GM23338 (cell line): ENCODE measurements around the gene ZFP69. TPM values are rescaled to one million over a fixed set of nuclear protein-coding genes. Genes with fewer than 3 reads are reported as not detected.

Source experiments
- ATAC-seq: fragments of 200-7000 bp; cut with Tn5 transposase; 3 replicates; pipeline ENCODE4 v1.9.1; 2020
- DNase-seq: peaks from one replicate; pipeline ENCODE4 v3.0.0-alpha.2; 2015; ENCODE audit warnings: low spot score
- H2AFZ ChIP-seq: fragments of 200-600 bp; sonication (generic); 2 replicates; pipeline ENCODE4 v1.8.0; 2016; ENCODE audit warnings: antibody characterized with exemption, mild to moderate bottlenecking, moderate library complexity
- H3F3A ChIP-seq: fragments of 200-600 bp; sonication (generic); replicated peaks from 2 replicates; pipeline ENCODE4 v1.8.0; 2017; ENCODE audit warnings: antibody characterized with exemption, mixed run types, low read depth
- H3K27ac ChIP-seq: fragments of 200-600 bp; sonication (generic); 2 replicates; pipeline ENCODE4 v1.6.1; 2016; ENCODE audit warnings: low read depth
- H3K27me3 ChIP-seq: fragments of 200-600 bp; sonication (generic); 2 replicates; pipeline ENCODE4 v1.8.0; 2016; ENCODE audit warnings: mild to moderate bottlenecking, mixed run types, moderate library complexity; ENCODE audit not compliant: insufficient read depth
- H3K36me3 ChIP-seq: fragments of 200-600 bp; sonication (generic); 2 replicates; pipeline ENCODE4 v1.8.0; 2016; ENCODE audit warnings: mild to moderate bottlenecking; ENCODE audit not compliant: insufficient read depth
- H3K4me1 ChIP-seq: fragments of 200-600 bp; sonication (generic); 2 replicates; pipeline ENCODE4 v1.8.0; 2016; ENCODE audit warnings: mild to moderate bottlenecking, moderate library complexity; ENCODE audit not compliant: insufficient read depth
- H3K4me2 ChIP-seq: fragments of 200-600 bp; sonication (generic); 2 replicates; pipeline ENCODE4 v1.7.1; 2017; ENCODE audit warnings: mixed run types
- H3K4me3 ChIP-seq: fragments of 200-600 bp; sonication (generic); 2 replicates; pipeline ENCODE4 v1.6.1; 2016; ENCODE audit warnings: mixed run types
- H3K79me2 ChIP-seq: fragments of 200-600 bp; sonication (generic); replicated peaks from 2 replicates; pipeline ENCODE4 v1.8.0; 2017; ENCODE audit warnings: mild to moderate bottlenecking; ENCODE audit not compliant: insufficient read depth
- H3K9me2 ChIP-seq: fragments of 200-600 bp; sonication (generic); 2 replicates; pipeline ENCODE4 v1.8.0; 2017; ENCODE audit not compliant: insufficient read depth
- H4K20me1 ChIP-seq: fragments of 200-600 bp; sonication (generic); replicated peaks from 2 replicates; pipeline ENCODE4 v1.8.0; 2017; ENCODE audit warnings: mild to moderate bottlenecking; ENCODE audit not compliant: insufficient read depth
- H3K27ac Mint-ChIP-seq: 2 replicates; pipeline ENCODE4 v1.8.0; 2020; ENCODE audit warnings: inconsistent platforms, mild to moderate bottlenecking, moderate library complexity, mixed read lengths
- H3K27me3 Mint-ChIP-seq: 3 replicates; pipeline ENCODE4 v1.8.0; 2022; ENCODE audit warnings: low read depth, mild to moderate bottlenecking, moderate library complexity, mixed read lengths, inconsistent platforms; ENCODE audit not compliant: insufficient read depth, poor library complexity
- H3K36me3 Mint-ChIP-seq: 3 replicates; pipeline ENCODE4 v1.8.0; 2021; ENCODE audit warnings: low read depth, mild to moderate bottlenecking, inconsistent platforms, moderate library complexity, mixed read lengths
- H3K4me1 Mint-ChIP-seq: 3 replicates; pipeline ENCODE4 v1.8.0; 2020; ENCODE audit warnings: mild to moderate bottlenecking, inconsistent platforms, mixed read lengths
- H3K4me3 Mint-ChIP-seq: 3 replicates; pipeline ENCODE4 v1.8.0; 2021; ENCODE audit warnings: moderate library complexity, mild to moderate bottlenecking, inconsistent platforms, mixed read lengths
- H3K9me3 Mint-ChIP-seq: 3 replicates; pipeline ENCODE4 v1.8.0; 2020; ENCODE audit warnings: moderate library complexity, mild to moderate bottlenecking, inconsistent platforms, mixed read lengths
- CREB1 ChIP-seq: fragments of 250-450 bp; sonication (Bioruptor Pico); IDR thresholded peaks from 2 replicates; pipeline ENCODE4 v1.5.0; 2020; ENCODE audit warnings: low read depth, mild to moderate bottlenecking, moderate library complexity
- CTCF ChIP-seq, 2 experiments: fragments of 200-600 bp in 1 of 2; sonication (generic) in 1 of 2; conservative IDR thresholded peaks; 2 replicates each; pipeline versions ENCODE4 v1.5.1 to v1.6.1; 2016 to 2017; ENCODE audit warnings: antibody characterized with exemption in 2 of 2, low read depth in 2 of 2, mild to moderate bottlenecking in 2 of 2, moderate library complexity in 1 of 2
- ETS1 ChIP-seq: IDR thresholded peaks from 2 replicates; pipeline ENCODE4 v1.6.1; 2016; ENCODE audit warnings: antibody characterized with exemption
- EZH2 ChIP-seq: fragments of 200-600 bp; sonication (generic); IDR thresholded peaks from one replicate; pipeline ENCODE4 v1.8.0; 2017; ENCODE audit warnings: antibody characterized with exemption, mild to moderate bottlenecking, low read depth; ENCODE audit not compliant: unreplicated experiment
- NANOG ChIP-seq: IDR thresholded peaks from 2 replicates; pipeline ENCODE4 v1.6.1; 2016; ENCODE audit warnings: antibody characterized with exemption, borderline replicate concordance
- POLR2AphosphoS5 ChIP-seq: IDR thresholded peaks from 2 replicates; pipeline ENCODE4 v1.6.1; 2016; ENCODE audit warnings: antibody characterized with exemption, low read depth
- ZNF462 ChIP-seq: fragments of 250-450 bp; sonication (Bioruptor Pico); IDR thresholded peaks from 2 replicates; pipeline ENCODE4 v1.5.0; 2020; ENCODE audit warnings: mild to moderate bottlenecking, moderate library complexity
- polyA plus RNA-seq: library from polyadenylated mRNA; unstranded; fragments of >200 nt; fragmentation: Nextera tagmentation; extraction: Ambion mirVana; gene quantifications from 2 replicates; pipeline ENCODE4 v1.2.1, GENCODE V29; 2016
- total RNA-seq: library from RNA; depleted of rRNA; stranded (reverse); fragments of >200 nt; shearing (Covaris generic); gene quantifications from 2 replicates; pipeline ENCODE4 v1.2.3, GENCODE V29; 2014

ZFP69 gene
- total and polyA plus RNA-seq, 2 experiments from 2014 or later, result 4.6 to 5.1 TPM

- peak; percentile 99 for ATAC-seq
- H3K4me1 Mint-ChIP-seq, result peaks cover 9% of the 10 kb centered on the region; the same call in 2 of the 3 replicates
Measured at GRCh38 chr1:40531381-40532061, 54.4 kb downstream of the ZFP69 start, which contains the start of gene ZNF684. ZNF684 (plus strand) TSS chr1:40531637; CDS start chr1:40533167, 1,530 bp downstream.

GRCh38 chr1:40532062-40532389 lies 54.9 kb downstream of the ZFP69 start:
- peak overlapping the region; percentile 58 for H3K4me3 ChIP-seq
- no peaks in the 10 kb centered on the region; the same call in 1 of the 2 replicates for H3K79me2 ChIP-seq
- H3K4me2 ChIP-seq, result peak overlapping the region; percentile 86
- H3K36me3 ChIP-seq, result 0 out of 2 replicates have a peak, but pooled peaks cover 3% of the 10 kb centered on the region
- peaks cover 4% of the 10 kb centered on the region for H3K27me3 Mint-ChIP-seq
- peaks cover 5% of the 10 kb centered on the region; the same call in 1 of the 3 replicates for H3K9me3 Mint-ChIP-seq
- peaks cover 9% of the 10 kb centered on the region; the same call in 2 of the 3 replicates for H3K4me1 Mint-ChIP-seq
- peak overlapping the region; percentile 95 for H3K27ac Mint-ChIP-seq
- H3K4me3 Mint-ChIP-seq, result peak overlapping the region; percentile 99
- ATAC-seq, result no peak
- peak overlapping the region; percentile 57 for H2AFZ ChIP-seq
- no peaks in the 10 kb centered on the region for H3K27me3 ChIP-seq
- no peak overlapping the region for H3K27ac ChIP-seq
- no peaks in the 10 kb centered on the region for H3F3A ChIP-seq
- H3K9me2 ChIP-seq, result no peaks in the 10 kb centered on the region
- peaks cover 13% of the 10 kb centered on the region; the same call in 2 of the 3 replicates for H3K36me3 Mint-ChIP-seq
- no peaks in the 10 kb centered on the region for H4K20me1 ChIP-seq
- DNase-seq, result no peak
- peaks cover 6% of the 10 kb centered on the region; the same call in 1 of the 2 replicates for H3K4me1 ChIP-seq
- TF ChIP-seq ETS1 (no peak), ZNF462 (CRISPR knock-in tag) (no peak), CTCF (conservative IDR thresholded peaks at IDR 0.05; ENCODE audit: low read depth in 2 of 2) (no peak), EZH2 (no peak), NANOG (no peak), POLR2AphosphoS5 (no peak)

More at GRCh38 chr1:40531381-40532061, 54.4 kb downstream of the ZFP69 start, which contains the start of gene ZNF684:
- TF ChIP-seq NANOG (no peak), POLR2AphosphoS5 (peak; percentile 92), ETS1 (peak; percentile 91), CREB1 (peak; percentile 89)
- Histone ChIP-seq H3K4me3 (peak within 1 kb of the TSS; percentile 58), H4K20me1 (no peaks in the 10 kb centered on the region), H3K27me3 (no peaks in the 10 kb centered on the region), H3K79me2 (no peaks in the 10 kb centered on the region; the same call in 1 of the 2 replicates), H3K9me2 (no peaks in the 10 kb centered on the region), H3K27ac (peak within 1 kb of the TSS; percentile 92), H3F3A (no peaks in the 10 kb centered on the region), H2AFZ (peak within 1 kb of the TSS; percentile 57), H3K36me3 (0 out of 2 replicates have a peak, but pooled peaks cover 3% of the 10 kb centered on the region), H3K4me1 (peaks cover 6% of the 10 kb centered on the region; the same call in 1 of the 2 replicates), H3K4me2 (peak within 1 kb of the TSS; percentile 86)
- Mint-ChIP-seq H3K9me3 (peaks cover 8% of the 10 kb centered on the region; the same call in 1 of the 3 replicates), H3K27me3 (peaks cover 4% of the 10 kb centered on the region), H3K27ac (peak within 1 kb of the TSS; percentile 95), H3K36me3 (peaks cover 11% of the 10 kb centered on the region; the same call in 2 of the 3 replicates), H3K4me3 (peak within 1 kb of the TSS; percentile 99)
- DNase-seq, result peak; percentile 96
